Bronchial epithelial cell (primary cell): ENCODE results near the gene TMEM131. TPM values are rescaled to one million over a fixed set of nuclear protein-coding genes. Genes with fewer than 3 reads are reported as not detected.

Experiments used
- DNase-seq: peaks from one replicate; pipeline ENCODE4 v3.0.0-alpha.2; 2010; ENCODE audit warnings: low read depth
- FAIRE-seq: peaks from 2 replicates; lab custom pipeline; 2011; peaks lifted over from hg19 to GRCh38; lab: Jason Lieb, UNC
- H3K27me3 ChIP-seq: 2 replicates; pipeline ENCODE4 v1.5.1; 2011; ENCODE audit warnings: low read length; ENCODE audit not compliant: control insufficient read depth, insufficient read depth
- H3K36me3 ChIP-seq: 2 replicates; pipeline ENCODE4 v1.5.1; 2011; ENCODE audit warnings: low read length; ENCODE audit not compliant: control insufficient read depth, insufficient read depth
- H3K4me3 ChIP-seq: 2 replicates; pipeline ENCODE4 v1.5.1; 2011; ENCODE audit warnings: mild to moderate bottlenecking, low read depth, low read length, control low read depth
- total RNA-seq: library from RNA; depleted of rRNA; stranded (reverse); fragments of >200 nt; gene quantifications from 2 replicates; pipeline ENCODE4 v1.2.1, GENCODE V29; 2014
- TF ChIP-seq, protein P1 (sequence below): IDR thresholded peaks from 2 replicates; pipeline ENCODE4 v1.5.1; 2011; ENCODE audit warnings: mild to moderate bottlenecking, moderate library complexity, low read length, control low read depth, inconsistent platforms; ENCODE audit not compliant: insufficient read depth, severe bottlenecking

The TMEM131 gene
- total RNA-seq, 1 donor from 2014 or later = 14.0 TPM

DNA sequence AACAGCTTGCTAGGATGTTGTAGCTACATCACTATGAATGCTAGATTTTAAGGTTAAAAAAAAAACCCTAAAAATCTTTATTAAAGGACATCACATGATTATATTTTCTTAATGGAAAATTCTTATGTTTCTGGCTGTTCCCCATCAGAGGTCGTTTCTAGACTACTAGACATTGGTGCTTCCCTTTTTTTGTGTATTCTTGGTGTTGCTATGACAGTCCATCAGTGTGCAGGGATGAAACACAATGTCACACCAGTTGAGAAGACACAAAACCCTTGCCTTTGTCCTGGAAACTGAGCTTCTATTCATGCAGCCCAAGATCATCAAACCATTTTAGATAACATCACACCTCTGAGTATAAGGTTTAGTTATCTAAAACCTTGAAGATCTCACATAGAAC is 19.9 kb upstream of the TMEM131 start:
- no peaks in the 10 kb centered on the region for H3K27me3 ChIP-seq
- DNase-seq (no peak), FAIRE-seq (no peak)

DNA sequence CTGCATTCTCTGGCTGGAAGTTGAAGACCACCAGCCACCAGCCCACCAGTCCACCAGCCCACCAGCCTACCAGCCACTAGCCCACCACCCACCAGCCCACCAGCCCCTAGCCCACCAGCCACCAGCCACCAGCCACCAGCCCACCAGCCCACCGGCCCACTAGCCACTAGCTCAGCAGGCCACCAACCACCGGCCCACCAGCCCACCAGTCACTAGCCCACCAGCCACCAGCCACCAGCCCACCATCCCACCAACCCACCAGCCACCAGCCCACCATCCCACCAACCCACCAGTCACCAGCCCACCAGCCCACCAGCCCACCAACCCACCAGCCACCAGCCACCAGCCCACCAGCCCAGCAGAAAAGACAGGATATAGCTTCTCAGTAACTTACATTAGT is 18.6 kb upstream of the TMEM131 start:
- no peak for FAIRE-seq
- no peak for DNase-seq
- Histone ChIP-seq H3K27me3 (no peaks in the 10 kb centered on the region), H3K4me3 (no peak overlapping the region), H3K36me3 (no peaks in the 10 kb centered on the region)
- TF ChIP-seq, protein P1, sequence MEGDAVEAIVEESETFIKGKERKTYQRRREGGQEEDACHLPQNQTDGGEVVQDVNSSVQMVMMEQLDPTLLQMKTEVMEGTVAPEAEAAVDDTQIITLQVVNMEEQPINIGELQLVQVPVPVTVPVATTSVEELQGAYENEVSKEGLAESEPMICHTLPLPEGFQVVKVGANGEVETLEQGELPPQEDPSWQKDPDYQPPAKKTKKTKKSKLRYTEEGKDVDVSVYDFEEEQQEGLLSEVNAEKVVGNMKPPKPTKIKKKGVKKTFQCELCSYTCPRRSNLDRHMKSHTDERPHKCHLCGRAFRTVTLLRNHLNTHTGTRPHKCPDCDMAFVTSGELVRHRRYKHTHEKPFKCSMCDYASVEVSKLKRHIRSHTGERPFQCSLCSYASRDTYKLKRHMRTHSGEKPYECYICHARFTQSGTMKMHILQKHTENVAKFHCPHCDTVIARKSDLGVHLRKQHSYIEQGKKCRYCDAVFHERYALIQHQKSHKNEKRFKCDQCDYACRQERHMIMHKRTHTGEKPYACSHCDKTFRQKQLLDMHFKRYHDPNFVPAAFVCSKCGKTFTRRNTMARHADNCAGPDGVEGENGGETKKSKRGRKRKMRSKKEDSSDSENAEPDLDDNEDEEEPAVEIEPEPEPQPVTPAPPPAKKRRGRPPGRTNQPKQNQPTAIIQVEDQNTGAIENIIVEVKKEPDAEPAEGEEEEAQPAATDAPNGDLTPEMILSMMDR = no peak

More for the DNA sequence above, 19.9 kb upstream of the TMEM131 start:
- H3K4me3 ChIP-seq = no peak overlapping the region
- TF ChIP-seq, protein P1 = no peak
- no peaks in the 10 kb centered on the region for H3K36me3 ChIP-seq

DNA sequence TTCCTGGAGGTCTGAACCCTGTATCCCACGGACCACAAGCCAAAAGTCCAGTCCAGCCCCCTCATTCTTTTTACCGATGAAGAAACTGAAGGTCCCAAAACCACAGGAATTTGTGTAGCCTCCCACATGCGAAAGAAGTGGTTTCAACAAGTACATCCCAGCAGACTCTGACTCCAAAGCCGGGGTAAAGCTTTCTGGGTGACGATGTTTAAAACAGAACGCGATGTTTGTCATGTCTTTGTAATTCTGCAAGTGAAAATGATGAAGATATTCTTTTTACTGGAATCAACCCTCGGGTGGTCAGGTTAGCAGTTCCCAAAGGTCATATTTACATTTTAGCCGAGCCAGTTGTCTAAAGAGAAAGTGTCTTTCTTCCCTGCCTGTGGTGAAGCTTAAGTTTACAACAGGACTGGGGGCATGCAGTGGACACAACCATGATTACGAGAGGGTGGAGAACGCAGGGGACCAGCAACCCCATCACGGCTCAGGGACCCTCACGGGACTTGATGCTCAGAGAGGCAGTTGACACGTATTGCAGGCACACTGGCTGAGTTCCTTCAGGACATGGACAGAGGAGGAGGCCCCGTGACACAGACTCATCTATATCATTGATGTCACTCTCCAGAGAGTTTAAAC is 17.8 kb upstream of the TMEM131 start:
- FAIRE-seq (no peak), DNase-seq (no peak)
- H3K27me3 ChIP-seq = no peaks in the 10 kb centered on the region
- TF ChIP-seq, protein P1 = no peak
- H3K36me3 ChIP-seq = no peaks in the 10 kb centered on the region
- no peak overlapping the region for H3K4me3 ChIP-seq

DNA sequence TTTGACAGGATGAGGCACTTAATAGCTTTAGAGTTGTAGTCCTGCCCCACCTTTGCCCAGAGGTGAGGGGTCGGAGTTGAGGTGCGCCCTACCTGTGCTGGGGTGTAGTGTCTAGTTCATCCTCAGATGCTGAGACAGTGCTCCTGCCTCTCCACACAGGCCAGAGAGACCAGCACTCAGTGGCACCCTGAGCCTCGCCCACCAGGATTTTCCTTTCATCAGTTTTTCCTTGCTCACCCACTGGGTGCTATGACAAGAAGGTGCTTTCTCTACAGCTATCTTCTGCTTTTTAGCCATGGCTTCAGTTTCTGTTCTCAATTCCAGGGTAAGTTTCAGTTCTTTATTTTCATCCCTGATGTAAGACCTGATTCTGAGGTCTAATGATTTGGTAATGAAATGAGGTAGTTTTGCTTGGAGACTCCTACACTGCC is 16.8 kb upstream of the TMEM131 start:
- TF ChIP-seq, protein P1 = no peak
- no peaks in the 10 kb centered on the region for H3K27me3 ChIP-seq
- FAIRE-seq = no peak
- H3K4me3 ChIP-seq = no peak overlapping the region
- DNase-seq = no peak
- H3K36me3 ChIP-seq = no peaks in the 10 kb centered on the region

DNA sequence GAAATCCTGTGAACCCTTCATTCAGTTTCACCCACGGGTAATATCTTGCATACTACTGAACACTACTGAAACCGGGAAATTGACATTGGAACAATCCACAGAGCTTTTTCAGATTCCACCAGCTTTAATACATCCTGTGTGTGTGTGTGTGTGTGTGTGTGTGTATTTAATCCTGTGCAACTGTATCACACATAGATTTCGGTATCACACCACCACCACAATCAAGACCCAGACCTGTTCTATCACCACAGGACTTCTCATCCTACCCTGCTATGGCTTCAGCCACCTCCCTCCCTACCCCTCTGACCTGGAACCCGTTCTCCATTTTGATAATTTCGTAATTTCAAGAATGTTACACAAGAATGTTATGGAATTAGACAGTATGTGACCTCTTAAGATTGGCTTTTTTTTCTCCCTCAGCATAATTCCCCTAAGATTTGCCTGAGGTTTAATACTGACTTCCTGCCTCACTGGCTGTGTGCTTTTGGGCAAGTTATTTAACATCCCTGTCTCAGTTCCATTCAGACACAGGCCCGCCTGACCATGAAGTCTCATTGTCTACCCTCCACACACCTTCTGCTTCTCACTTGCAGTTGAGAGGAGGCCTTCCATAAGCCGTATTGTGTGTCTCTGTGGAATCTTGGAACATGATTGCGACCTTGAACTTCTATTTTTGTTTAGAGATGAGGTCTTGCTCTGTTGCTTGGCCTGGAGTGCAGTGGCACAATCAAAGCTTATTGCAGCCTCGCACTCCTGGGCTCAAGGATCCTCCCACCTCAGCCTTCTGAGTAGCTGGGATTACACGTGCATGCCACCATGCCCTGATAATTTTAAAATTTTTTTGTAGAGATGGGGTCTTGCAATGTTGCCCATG is 14.4 kb upstream of the TMEM131 start:
- DNase-seq (no peak), FAIRE-seq (no peak)
- Histone ChIP-seq H3K4me3 (no peak overlapping the region), H3K27me3 (no peaks in the 10 kb centered on the region), H3K36me3 (no peaks in the 10 kb centered on the region)
- TF ChIP-seq, protein P1 = no peak
